ENCODE results near the gene SH3PXD2B.

DNA sequence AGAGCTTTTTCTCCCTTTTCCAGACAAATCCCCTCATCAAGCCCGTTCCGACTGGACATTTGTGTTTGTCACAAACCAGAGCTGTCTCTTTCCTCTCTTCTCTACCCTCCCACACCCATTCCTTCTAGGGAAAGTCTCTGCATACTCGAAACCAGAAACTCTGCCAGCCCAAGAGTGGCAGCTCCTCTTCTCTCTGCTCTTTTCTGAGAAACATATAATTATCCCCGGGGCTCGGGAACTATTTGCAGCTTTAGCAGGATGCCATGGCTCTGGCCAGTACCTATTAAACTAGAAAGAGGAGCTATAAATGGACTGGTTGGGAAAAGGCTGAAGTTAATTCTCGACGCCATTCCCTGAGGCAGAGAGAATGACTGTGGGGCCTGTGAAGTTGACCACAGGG, 82.6 kb downstream of the SH3PXD2B start:
- TF ChIP-seq EP300 (IDR thresholded peaks at IDR 0.05) (no peak), CTCF (IDR thresholded peaks at IDR 0.05) (no peak), POLR2A (IDR thresholded peaks at IDR 0.05) (no peak)

Measured in tibial nerve (tissue), 4 donors.